ENCODE results near the gene JMJD7. TPM values are rescaled to one million over a fixed set of nuclear protein-coding genes. Genes with fewer than 3 reads are reported as not detected.

Gene JMJD7
- total RNA-seq, 3 donors from 2014 or later = 7.8 to 20.8 (median 8.8) TPM

GRCh38 chr15:41840673-41841072 lies 12.8 kb downstream of the JMJD7 start:
- intact Hi-C loops (cut with DNase I; ENCODE audit: low total_unique reads) = no loop called here
- Histone ChIP-seq H3K4me1 (peaks cover 0 to 4% of the 10 kb centered on the region in 2 donors), H3K36me3 (no peaks in the 10 kb centered on the region), H3K9me3 (no peaks in the 10 kb centered on the region), H3K27me3 (no peaks in the 10 kb centered on the region), H3K4me3 (no peak overlapping the region), H3K27ac (no peak overlapping the region)
- no peak for DNase-seq (ENCODE audit: low spot score in 2 of 2)
- TF ChIP-seq POLR2AphosphoS5 (IDR thresholded peaks at IDR 0.05) = no peak

GRCh38 chr15:41841131-41841530 lies 13.2 kb downstream of the JMJD7 start:
- H3K27me3 ChIP-seq = no peaks in the 10 kb centered on the region
- H3K36me3 ChIP-seq = no peaks in the 10 kb centered on the region
- H3K27ac ChIP-seq = no peak overlapping the region
- H3K9me3 ChIP-seq = no peaks in the 10 kb centered on the region
- no peak overlapping the region for H3K4me3 ChIP-seq
- intact Hi-C loops (cut with DNase I; ENCODE audit: low total_unique reads) = no loop called here
- H3K4me1 ChIP-seq = peaks cover 0 to 4% of the 10 kb centered on the region in 2 donors
- TF ChIP-seq POLR2AphosphoS5 (IDR thresholded peaks at IDR 0.05) (no peak), POLR2A (IDR thresholded peaks at IDR 0.05) (no peak), CTCF (IDR thresholded peaks at IDR 0.05) (no peak)
- no peak for DNase-seq (ENCODE audit: low spot score in 2 of 2)

- Histone ChIP-seq H3K36me3 (peaks cover 9% of the 10 kb centered on the region), H3K27me3 (no peaks in the 10 kb centered on the region), H3K27ac (no peak overlapping the region), H3K9me3 (no peaks in the 10 kb centered on the region), H3K4me1 (peaks cover 0 to 4% of the 10 kb centered on the region in 2 donors), H3K4me3 (no peak overlapping the region)
- no peak for DNase-seq (ENCODE audit: low spot score in 2 of 2)
- TF ChIP-seq CTCF (IDR thresholded peaks at IDR 0.05) (no peak), POLR2A (IDR thresholded peaks at IDR 0.05) (no peak), POLR2AphosphoS5 (IDR thresholded peaks at IDR 0.05) (no peak)
- intact Hi-C loops (cut with DNase I; ENCODE audit: low total_unique reads) = no loop called here
Measured at GRCh38 chr15:41842229-41842628, 14.3 kb downstream of the JMJD7 start.

- intact Hi-C loops (cut with DNase I; ENCODE audit: low total_unique reads) = no loop called here
- peaks cover 0 to 4% of the 10 kb centered on the region in 2 donors for H3K4me1 ChIP-seq
- TF ChIP-seq POLR2AphosphoS5 (IDR thresholded peaks at IDR 0.05) (no peak), CTCF (IDR thresholded peaks at IDR 0.05) (no peak), POLR2A (IDR thresholded peaks at IDR 0.05) (no peak)
- no peak for DNase-seq (ENCODE audit: low spot score in 2 of 2)
- no peaks in the 10 kb centered on the region for H3K27me3 ChIP-seq
- no peak overlapping the region for H3K27ac ChIP-seq
- no peak overlapping the region for H3K4me3 ChIP-seq
- H3K36me3 ChIP-seq = peaks cover 15% of the 10 kb centered on the region
- H3K9me3 ChIP-seq = no peaks in the 10 kb centered on the region
Measured at GRCh38 chr15:41843571-41843970, 15.7 kb downstream of the JMJD7 start.

DNA sequence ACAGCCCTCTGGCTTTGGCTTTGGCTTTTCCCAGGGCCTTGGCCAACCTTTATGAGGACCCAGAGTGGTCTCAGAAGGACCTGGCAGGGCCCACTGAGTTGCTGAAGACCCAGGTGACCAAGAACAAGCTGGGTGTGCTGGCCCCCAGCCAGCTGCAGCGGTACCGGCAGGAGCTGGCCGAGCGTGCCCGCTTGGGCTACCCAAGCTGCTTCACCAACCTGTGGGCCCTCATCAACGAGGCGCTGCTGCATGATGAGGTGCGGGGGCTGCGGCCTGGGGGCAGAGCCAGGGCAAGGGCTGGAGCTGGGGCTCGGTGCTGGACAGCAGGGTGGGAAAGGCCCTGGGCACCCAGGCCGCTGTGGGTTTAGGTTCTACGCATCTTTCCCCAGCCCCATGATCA lies 16.9 kb downstream of the JMJD7 start:
- no peaks in the 10 kb centered on the region for H3K27me3 ChIP-seq
- no peak for DNase-seq (ENCODE audit: low spot score in 2 of 2)
- intact Hi-C loops (cut with DNase I; ENCODE audit: low total_unique reads) = no loop called here
- H3K9me3 ChIP-seq = no peaks in the 10 kb centered on the region
- no peak overlapping the region for H3K27ac ChIP-seq
- H3K36me3 ChIP-seq = peaks cover 15% of the 10 kb centered on the region
- H3K4me1 ChIP-seq = peaks cover 0 to 8% of the 10 kb centered on the region in 2 donors
- TF ChIP-seq CTCF (IDR thresholded peaks at IDR 0.05) (no peak), POLR2A (IDR thresholded peaks at IDR 0.05) (no peak), POLR2AphosphoS5 (IDR thresholded peaks at IDR 0.05) (no peak)
- no peak overlapping the region for H3K4me3 ChIP-seq

- no peak for DNase-seq (ENCODE audit: low spot score in 2 of 2)
- no peak for TF ChIP-seq POLR2AphosphoS5 (IDR thresholded peaks at IDR 0.05)
- no peak for TF ChIP-seq CTCF (IDR thresholded peaks at IDR 0.05)
- no peak for TF ChIP-seq POLR2A (IDR thresholded peaks at IDR 0.05)
- Histone ChIP-seq H3K36me3 (peaks cover 15% of the 10 kb centered on the region), H3K4me1 (peaks cover 0 to 8% of the 10 kb centered on the region in 2 donors), H3K9me3 (no peaks in the 10 kb centered on the region), H3K27me3 (no peaks in the 10 kb centered on the region), H3K27ac (no peak overlapping the region), H3K4me3 (no peak overlapping the region)
- intact Hi-C loops (cut with DNase I; ENCODE audit: low total_unique reads) = no loop called here
Measured at GRCh38 chr15:41847206-41847605, 19.3 kb downstream of the JMJD7 start.

Measured in breast epithelium (tissue), 4 donors.